GM18873 (cell line): ENCODE measurements around the gene BCL2L1.

Source experiments
- ATAC-seq: cut with Tn5 transposase; IDR thresholded peaks from one replicate; pipeline ENCODE4 v1.9.1; 2021; ENCODE audit warnings: mild to moderate bottlenecking, moderate library complexity, moderate number of reproducible peaks; ENCODE audit not compliant: unreplicated experiment, low FRiP score

The BCL2L1 gene

GRCh38 chr20:31738729-31739549, 16.3 kb upstream of the BCL2L1 start, which contains the start of gene TPX2:
TSS of gene TPX2 (plus strand) at chr20:31739290. CDS start at chr20:31757477, 18,187 bp downstream.
- ATAC-seq: peak; percentile 94

DNA sequence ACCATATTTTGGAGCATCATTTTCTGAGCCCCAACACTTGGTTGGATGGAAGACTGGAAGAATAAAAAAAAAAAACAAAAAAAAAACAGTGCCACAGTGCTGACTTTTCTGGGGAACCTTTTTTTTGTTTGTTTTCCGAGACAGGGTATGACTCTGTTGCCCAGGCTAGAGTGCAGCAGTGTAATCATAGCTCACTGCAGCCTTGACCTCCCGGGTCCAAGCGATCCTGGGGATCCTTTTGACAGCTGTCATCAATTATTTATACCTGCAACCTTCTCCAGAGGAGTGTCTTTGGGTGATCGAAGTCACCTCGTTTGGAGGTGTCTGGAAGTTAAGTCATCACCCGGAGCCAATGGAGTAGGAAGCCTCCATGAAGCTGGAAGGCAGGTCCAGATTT, 8.7 kb upstream of the BCL2L1 start:
- ATAC-seq: no peak

DNA sequence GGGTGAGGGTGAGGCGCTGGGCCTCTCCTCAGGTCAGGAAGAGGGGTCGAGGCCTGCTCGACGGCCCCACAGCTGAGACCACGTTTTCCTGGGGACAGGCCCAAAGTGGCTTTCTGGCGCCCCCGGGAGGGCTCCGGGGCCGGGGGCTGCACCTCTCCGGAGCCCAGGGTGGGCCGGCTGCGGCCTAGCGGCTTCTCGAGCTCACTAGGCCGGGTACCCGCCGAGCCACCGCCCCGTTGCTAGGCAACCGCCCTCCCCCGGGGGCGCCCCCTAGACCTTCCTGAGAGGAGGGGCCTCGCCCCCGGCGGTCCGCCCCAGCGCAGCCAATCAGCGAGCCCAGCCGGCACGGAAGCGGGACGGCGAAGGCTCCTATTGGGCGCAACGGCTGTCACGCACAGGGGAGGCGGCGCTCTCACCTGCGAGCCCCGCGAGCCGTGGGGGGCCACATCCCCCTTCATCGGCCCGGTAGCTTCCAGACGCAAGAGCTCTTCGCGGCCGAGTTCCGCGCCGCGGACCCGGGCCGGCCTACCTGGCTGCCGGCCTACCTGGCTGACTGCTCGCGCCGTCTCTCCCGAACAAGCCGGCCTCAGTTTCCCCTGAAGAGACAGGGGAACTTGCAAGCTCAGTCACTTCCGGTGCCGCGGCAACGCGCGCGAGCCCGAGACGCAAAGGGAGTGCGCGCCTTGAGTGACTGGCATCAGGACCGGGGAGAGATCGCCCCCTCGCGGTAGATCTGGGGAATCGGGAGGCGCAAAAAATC, 831 bp upstream of the BCL2L1 start:
- peak; percentile 73 for ATAC-seq

DNA sequence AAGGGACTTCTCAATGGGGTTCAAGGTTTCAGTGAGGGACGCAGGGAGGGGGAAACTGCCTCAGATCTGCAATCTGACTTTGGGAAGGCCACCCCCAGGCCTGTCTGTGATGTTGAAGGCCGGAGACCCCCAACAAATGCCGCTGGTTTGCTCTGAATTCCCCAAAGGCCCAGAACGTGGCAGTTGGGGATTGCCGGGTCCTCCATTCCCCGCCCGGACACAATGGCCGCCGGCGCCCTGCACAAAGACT, 326 bp upstream of the BCL2L1 start:
- ATAC-seq: no peak

DNA sequence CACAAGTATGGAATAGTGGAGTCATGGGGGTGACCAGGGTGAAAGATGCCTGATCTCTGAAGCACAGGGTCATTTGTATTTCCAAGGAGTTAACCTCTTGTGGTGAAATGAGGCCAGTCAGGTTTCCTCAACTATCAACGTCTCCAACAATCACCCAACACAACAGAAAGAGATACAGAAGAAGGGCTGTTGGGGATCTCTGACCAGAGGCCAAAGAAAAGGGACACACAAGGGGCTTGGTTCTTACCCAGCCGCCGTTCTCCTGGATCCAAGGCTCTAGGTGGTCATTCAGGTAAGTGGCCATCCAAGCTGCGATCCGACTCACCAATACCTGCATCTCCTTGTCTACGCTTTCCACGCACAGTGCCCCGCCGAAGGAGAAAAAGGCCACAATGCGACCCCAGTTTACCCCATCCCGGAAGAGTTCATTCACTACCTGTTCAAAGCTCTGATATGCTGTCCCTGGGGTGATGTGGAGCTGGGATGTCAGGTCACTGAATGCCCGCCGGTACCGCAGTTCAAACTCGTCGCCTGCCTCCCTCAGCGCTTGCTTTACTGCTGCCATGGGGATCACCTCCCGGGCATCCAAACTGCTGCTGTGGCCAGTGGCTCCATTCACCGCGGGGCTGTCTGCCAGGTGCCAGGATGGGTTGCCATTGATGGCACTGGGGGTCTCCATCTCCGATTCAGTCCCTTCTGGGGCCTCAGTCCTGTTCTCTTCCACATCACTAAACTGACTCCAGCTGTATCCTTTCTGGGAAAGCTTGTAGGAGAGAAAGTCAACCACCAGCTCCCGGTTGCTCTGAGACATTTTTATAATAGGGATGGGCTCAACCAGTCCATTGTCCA, 1.0 kb downstream of the BCL2L1 start:
- ATAC-seq: no peak

DNA sequence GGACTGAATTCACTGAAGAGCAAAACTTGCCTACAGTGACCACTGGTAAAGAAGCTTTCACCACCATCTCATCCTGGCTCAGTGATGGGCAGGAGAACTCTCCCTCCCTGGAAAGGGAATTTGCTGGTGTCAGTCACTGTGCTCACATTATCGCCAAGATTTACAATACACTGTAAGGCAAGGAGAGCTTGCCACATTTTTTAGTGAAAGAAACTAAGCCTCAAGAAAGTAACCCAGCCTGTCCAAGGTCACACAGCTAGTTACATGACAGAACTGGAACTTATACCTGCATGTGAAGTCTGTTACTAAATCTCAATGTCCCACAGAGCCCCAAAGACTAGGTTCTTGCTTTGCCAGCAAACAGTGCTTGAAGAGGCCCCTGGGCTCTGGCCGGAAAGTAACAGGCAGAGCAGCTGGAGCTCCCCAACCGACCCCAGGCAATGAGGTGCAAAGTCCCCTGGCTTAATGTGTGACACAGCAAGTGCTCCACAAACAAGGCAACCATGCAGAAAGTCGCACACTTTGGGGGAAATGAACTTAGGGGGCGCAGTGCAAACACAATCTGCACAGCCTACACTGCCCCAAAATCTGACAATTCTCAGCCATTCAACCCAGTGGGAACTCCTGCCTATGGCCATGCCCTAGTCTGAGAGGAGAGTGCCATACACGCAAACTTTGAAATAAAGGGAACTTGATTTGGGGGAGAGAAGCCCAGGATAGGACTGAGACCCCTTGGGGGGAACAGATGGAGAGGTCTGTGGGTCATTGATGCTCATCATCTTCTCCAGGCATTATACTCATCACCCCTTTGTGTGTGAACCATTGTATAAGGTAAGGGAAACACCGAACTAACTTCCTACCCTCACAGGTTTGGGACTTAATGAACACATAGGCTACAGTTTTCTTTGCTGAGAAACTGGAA, 1.9 kb downstream of the BCL2L1 start:
- ATAC-seq: no peak

DNA sequence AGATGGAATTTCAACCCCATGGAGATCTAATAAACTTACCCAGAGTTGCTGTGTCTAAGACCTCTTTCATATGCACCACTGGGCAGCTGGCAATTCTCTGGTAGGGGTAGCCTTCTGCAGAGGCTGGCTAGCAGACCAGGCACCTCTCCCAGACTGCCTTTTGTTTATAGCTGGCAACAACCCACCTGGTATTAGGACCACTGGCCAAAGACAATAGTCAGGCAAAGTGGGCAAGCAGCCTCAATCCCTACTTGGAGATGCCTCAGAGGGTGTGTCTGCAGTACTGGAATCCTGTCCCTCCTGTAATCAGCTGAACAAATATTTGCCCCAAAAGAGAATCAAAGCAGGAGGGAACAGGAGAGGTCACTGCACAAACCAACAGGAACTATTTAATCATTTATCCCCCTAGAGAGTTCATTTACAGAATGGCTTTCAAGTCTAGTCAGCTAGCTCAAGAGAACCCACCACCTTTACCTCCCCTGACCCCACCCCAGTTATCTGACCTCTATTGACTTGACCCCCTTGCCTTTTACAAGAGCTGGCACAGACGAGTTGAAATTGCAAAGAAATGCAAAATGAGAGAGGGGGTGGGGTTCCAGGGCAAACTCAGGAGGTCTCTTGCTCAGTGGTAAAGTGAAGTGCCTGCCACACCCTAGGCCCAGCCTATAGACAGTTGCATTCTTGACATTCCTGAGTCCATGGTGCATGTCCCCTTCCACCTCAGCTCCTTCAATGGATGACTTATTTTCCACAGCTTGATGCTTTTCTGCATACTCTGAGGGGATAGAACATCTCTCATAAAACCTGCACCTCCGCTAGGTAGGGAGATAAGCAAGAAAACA, 2.8 kb downstream of the BCL2L1 start:
- no peak for ATAC-seq

DNA sequence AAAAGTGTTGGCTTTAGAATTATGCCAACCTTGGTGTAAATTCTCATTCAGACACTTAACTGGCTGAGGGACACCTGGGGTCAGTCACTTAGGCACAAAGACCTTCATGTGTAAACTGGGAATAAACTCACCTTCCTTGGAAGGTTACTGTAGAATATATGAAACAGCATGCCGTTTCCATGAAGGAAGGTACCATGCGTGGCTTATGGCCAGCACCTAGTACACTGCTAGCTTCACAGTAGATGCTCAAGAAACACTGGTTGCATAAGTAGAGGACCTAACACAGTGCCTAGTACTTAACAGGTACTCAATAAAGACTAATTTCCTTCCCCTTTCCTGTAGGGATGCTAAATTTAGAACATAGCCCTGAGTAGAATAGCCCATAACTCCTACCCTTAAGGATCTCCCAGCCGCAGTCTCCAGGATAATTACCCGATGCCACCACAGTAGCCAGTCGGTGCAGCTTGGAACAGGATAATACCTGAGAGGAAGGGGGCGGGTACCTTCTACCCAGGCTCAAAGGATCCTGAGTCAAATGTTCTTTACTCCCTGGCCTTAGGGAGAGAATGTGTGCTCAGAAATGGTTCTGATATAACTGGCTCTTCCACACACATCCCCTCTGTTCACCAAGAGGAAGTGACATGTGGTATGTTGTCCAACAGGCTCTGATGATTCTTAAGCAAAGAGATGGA, 3.6 kb downstream of the BCL2L1 start:
- no peak for ATAC-seq

DNA sequence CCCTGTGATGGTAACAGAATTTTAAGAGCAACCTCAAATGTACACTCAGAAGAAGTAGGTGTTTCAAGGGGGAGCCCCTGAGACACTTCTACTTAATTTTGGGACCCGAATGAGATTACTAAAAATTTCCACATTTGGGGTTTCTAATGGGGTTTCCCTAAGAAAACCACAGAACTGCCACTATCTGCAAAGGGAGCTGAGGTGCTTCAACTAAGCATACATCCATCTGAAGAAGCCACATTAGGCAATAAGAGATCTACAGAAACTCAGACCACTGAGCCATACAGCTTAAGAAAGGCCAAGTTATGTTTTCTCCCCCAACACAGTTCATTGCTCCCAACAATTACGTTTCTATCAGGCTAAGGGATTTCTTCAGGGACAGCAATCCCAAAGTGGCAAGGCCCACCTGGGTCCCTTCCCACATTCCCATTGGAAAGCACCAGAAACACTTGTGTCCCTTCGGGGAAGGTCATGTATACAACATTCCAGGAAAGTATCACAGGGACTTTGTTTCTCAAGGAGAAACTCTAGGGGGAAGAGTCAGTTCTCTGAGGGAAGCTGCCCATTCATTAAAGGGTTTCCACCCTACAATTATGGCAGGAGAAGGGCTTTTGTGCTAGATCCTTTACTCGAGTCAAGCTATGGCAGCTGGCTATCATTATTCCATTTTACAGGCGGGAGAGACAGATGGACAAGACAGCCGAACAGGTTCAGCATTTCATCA, 5.0 kb downstream of the BCL2L1 start:
- ATAC-seq: no peak

GRCh38 chr20:31716818-31717477, 5.7 kb downstream of the BCL2L1 start:
- ATAC-seq: no peak

- no peak for ATAC-seq
Observed at GRCh38 chr20:31716351-31716750, 6.3 kb downstream of the BCL2L1 start.

DNA sequence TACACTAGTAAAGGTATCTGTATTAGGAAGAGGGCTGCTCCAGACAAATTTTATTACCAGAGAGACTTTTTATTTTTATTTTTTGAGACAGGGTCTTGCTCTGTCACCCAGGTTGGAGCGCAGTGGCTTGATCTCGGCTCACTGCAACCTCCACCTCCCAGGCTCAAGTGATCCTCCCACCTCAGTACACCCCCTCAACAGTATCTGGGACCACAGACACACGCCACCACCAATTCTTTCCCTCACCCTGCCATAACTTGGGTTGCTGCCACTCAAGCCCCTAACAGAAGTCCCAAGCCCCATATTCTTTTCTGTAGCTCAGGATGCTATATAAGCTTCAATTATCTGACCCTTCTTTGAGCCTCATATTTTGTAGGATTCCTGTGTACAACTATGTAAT, 6.9 kb downstream of the BCL2L1 start:
- ATAC-seq: no peak

GRCh38 chr20:31713312-31714273, 9.1 kb downstream of the BCL2L1 start:
- ATAC-seq: no peak

DNA sequence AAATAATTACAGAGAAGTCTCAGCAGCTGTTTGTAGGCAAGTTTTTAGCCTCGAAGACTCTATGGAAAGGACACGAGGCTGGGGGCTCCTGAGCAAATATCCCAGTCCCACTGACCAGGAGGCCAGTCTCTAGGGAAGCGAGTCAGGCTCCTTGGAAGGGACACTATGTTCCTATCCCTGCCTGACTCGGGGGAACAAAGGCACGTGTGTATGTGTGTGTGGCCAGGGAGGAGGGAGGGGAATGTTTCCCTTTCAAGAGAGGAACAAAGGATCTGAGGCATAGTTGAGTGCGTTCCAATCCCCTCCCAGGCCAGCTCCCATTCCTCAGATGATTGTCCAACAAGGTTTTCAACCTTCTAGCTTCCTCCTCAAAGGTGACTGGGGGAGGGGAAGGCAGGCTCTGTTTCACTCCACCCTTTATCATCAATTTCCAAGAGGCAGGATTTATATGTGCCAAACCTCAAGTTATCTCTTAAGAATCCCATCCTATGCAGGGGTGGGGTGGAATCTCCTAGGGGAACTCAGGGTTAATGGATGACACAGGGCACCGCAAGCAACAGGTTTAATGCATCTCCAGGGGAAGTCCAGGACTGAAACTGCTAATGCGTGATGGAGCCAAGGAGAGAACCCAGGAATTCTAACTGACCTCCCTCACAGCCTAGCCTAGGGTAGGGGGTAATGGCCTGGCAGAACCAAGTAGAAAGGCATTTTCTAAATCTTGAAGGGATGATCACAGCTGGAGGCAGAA, 9.9 kb downstream of the BCL2L1 start:
- ATAC-seq: no peak

GRCh38 chr20:31712112-31712553, 10.5 kb downstream of the BCL2L1 start:
- no peak for ATAC-seq
